Hepatocyte (in vitro differentiated cells): ENCODE measurements around the gene AIMP2.
"Not testable (repeated sequence)": the region's sequence is repeated elsewhere in the genome, so short reads cannot be mapped to it uniquely, and the experiment has no call there.

Source experiments
- EZH2 ChIP-seq: fragments of 200-600 bp; sonication (generic); IDR thresholded peaks from 2 replicates; pipeline ENCODE4 v1.6.1; 2016; ENCODE audit warnings: antibody characterized with exemption, mild to moderate bottlenecking, borderline replicate concordance
- TF ChIP-seq, protein P1 (sequence below): fragments of 200-600 bp; sonication (generic); IDR thresholded peaks from 2 replicates; pipeline ENCODE4 v1.5.1; 2016; ENCODE audit warnings: antibody characterized with exemption, mild to moderate bottlenecking; ENCODE audit not compliant: poor library complexity

DNA sequence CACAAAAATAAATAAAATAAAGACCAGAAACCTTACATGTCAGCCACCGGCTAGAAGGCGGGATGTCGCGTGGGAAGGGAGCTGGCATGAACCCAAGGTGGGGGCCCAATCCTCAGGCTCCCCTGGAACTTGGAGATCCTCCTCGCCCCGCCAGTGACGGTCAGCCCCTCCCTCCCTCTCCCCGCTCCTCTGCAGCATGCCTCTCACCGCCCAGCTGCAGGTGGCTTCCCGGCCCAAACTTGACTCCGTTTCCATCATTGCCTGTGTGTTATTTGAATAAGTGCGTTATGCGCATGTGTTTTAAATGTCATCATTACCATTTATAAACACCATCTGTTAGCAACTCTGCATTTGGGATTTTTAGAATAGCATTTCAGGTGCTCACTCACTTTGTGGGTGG, 45.9 kb upstream of the AIMP2 start:
- TF ChIP-seq, protein P1, sequence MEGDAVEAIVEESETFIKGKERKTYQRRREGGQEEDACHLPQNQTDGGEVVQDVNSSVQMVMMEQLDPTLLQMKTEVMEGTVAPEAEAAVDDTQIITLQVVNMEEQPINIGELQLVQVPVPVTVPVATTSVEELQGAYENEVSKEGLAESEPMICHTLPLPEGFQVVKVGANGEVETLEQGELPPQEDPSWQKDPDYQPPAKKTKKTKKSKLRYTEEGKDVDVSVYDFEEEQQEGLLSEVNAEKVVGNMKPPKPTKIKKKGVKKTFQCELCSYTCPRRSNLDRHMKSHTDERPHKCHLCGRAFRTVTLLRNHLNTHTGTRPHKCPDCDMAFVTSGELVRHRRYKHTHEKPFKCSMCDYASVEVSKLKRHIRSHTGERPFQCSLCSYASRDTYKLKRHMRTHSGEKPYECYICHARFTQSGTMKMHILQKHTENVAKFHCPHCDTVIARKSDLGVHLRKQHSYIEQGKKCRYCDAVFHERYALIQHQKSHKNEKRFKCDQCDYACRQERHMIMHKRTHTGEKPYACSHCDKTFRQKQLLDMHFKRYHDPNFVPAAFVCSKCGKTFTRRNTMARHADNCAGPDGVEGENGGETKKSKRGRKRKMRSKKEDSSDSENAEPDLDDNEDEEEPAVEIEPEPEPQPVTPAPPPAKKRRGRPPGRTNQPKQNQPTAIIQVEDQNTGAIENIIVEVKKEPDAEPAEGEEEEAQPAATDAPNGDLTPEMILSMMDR: not testable (repeated sequence)
- TF ChIP-seq EZH2: not testable (repeated sequence)
